ENCODE data around the gene P3H4. TPM values are rescaled to one million over a fixed set of nuclear protein-coding genes. Genes with fewer than 3 reads are reported as not detected.

P3H4 gene
- total and polyA plus RNA-seq, 10 of the 15 experiments (the other 5 are each of a cell fraction or from before 2014, with no cell fraction given), result 0.32 to 1.1 (median 0.64) TPM; not detected in 1

DNA sequence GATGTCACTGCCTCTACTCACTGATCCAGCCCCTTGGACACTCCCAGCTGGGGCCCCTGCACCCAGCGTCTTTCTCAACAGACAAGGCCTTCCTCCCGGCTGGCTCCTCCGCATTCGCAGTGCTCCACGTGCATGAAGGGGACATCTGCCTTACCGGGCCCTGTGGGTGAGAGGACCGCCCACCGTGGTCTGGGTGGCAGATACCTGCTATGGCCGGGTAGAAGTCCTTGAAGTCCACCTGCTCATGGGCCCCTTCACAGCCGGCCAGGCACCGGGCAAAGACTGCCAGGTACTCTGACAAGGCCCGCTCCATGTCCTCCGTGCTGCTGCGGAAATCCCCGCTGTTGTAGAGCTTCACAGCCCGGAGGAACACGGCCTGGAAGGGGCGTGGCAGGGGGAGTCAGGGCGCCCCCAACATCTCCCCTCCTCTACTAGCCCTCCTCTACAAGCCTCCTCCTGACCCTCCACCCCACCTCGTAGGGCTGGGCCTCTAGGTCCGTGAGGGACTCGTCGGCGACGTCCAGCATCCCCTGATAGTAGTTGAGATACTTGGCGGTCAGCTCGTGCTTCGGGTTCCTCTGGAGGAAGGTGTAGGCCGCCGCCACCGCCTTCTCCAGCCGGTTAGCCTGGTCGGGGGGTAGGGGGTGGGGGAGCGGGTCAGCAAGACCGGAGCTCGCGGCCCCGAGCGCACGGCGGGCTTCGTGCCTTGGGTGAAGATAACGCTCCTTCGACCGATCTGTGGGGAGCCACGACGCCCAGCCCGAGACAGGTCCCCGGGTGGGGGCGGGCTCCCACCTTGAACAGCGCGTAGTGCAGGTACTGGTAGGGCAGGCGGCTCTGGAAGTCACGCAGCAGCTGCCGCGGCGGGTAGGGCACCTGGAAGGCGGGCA, 845 bp downstream of the P3H4 start:
- no peak for DNase-seq (ENCODE audit: low read depth, low spot score)
- Histone ChIP-seq H3K4me3 (peak overlapping the region; percentile 37; the same call in 1 of the 2 replicates), H3K4me2 (ENCODE audit: control insufficient read depth, insufficient read depth) (peak overlapping the region; percentile 95), H3K9ac (ENCODE audit: control insufficient read depth, insufficient read depth, low read length) (no peak overlapping the region), H3K36me3 (ENCODE audit: control insufficient read depth in 2 of 2, insufficient read depth in 2 of 2, low read length in 1 of 2) (no peaks in the 10 kb centered on the region), H3K27me3 (replicated peaks in 1 of 2; ENCODE audit: control insufficient read depth in 2 of 2, insufficient read depth in 2 of 2, low read length in 1 of 2) (peaks cover 0 to 7% of the 10 kb centered on the region in 2 experiments; a peak in 3 of 4 replicates), H3K9me3 (replicated peaks; ENCODE audit: control insufficient read depth, insufficient read depth, low read length) (no peaks in the 10 kb centered on the region), H3K4me1 (ENCODE audit: control insufficient read depth, insufficient read depth, low read length) (peaks cover 8% of the 10 kb centered on the region; the same call in 1 of the 2 replicates), H4K20me1 (ENCODE audit: control insufficient read depth, insufficient read depth) (no peaks in the 10 kb centered on the region; the same call in 1 of the 2 replicates), H3K27ac (ENCODE audit: control insufficient read depth, insufficient read depth) (no peak overlapping the region), H3K79me2 (ENCODE audit: control insufficient read depth, insufficient read depth, low read length) (no peaks in the 10 kb centered on the region), H2AFZ (ENCODE audit: control insufficient read depth, low read depth, low read length) (peak overlapping the region; percentile 91)
- 54% methylated on average over 58 of the region's 58 CpGs for WGBS (ENCODE audit: insufficient coverage, insufficient replicate concordance, low lambda C conversion rate, missing lambda C conversion rate)
- ATAC-seq, result no peak; the same call in 2 of the 3 replicates
- TF ChIP-seq, protein P1, sequence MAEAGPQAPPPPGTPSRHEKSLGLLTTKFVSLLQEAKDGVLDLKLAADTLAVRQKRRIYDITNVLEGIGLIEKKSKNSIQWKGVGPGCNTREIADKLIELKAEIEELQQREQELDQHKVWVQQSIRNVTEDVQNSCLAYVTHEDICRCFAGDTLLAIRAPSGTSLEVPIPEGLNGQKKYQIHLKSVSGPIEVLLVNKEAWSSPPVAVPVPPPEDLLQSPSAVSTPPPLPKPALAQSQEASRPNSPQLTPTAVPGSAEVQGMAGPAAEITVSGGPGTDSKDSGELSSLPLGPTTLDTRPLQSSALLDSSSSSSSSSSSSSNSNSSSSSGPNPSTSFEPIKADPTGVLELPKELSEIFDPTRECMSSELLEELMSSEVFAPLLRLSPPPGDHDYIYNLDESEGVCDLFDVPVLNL (IDR thresholded peaks at IDR 0.05; ENCODE audit: low read depth, low read length), result no peak
- peak; percentile 39; the same call in 1 of the 2 replicates for TF ChIP-seq TCF12 (IDR thresholded peaks at IDR 0.05; ENCODE audit: low read depth, low read length)
- ChIA-PET SMC1A (ENCODE audit: uncharacterized antibody, unreplicated experiment) (interaction anchor here (1.1 kb wide), 1 partner anchor 38 kb away, joined by 3 read pairs; no protein-coding TSS in a partner anchor), POLR2A (interaction anchor here (0.6 kb wide), 2 partner anchors 40 to 351 kb away, joined by 4 to 5 read pairs; no protein-coding TSS in a partner anchor), CTCF (interaction anchor here (0.8 to 2.5 kb wide), 12 partner anchors 10 to 155 kb away, joined by 3 to 15 read pairs (median 4); partner anchors contain the start of genes KLHL10 and ODAD4), RAD21 (ENCODE audit: unreplicated experiment) (interaction anchor here (0.8 to 1.7 kb wide), 4 partner anchors 24 to 53 kb away, joined by 3 to 5 read pairs (median 4); partner anchors contain the start of gene JUP)
- intact Hi-C loops (cut with micrococcal nuclease; ENCODE audit: unreplicated experiment), result no loop called here
- no peak for FAIRE-seq
- no TSS peak for BruUV-seq (replicated peaks)
- in situ Hi-C loops (cut with MboI), result no loop called here

Measured in GM12878 (cell line).